ENCODE measurements around the gene NPR1.

Gene NPR1

GRCh38 chr1:153687346-153688125 is 9.0 kb downstream of the NPR1 start:
- H3K4me3 ChIP-seq (replicated peaks in 1 of 2; ENCODE audit: low read depth in 2 of 2, low read length in 2 of 2): no peak overlapping the region
- no peak for TF ChIP-seq CTCF (IDR thresholded peaks at IDR 0.05; ENCODE audit: low read depth, low read length)
- DNase-seq (ENCODE audit: low read depth in 2 of 2): no peak

- no peak overlapping the region for H3K4me3 ChIP-seq (replicated peaks in 1 of 2; ENCODE audit: low read depth in 2 of 2, low read length in 2 of 2)
- DNase-seq (ENCODE audit: low read depth in 2 of 2): no peak
- no peak for TF ChIP-seq CTCF (IDR thresholded peaks at IDR 0.05; ENCODE audit: low read depth, low read length)
Measured at GRCh38 chr1:153688276-153688675, 9.8 kb downstream of the NPR1 start.

DNA sequence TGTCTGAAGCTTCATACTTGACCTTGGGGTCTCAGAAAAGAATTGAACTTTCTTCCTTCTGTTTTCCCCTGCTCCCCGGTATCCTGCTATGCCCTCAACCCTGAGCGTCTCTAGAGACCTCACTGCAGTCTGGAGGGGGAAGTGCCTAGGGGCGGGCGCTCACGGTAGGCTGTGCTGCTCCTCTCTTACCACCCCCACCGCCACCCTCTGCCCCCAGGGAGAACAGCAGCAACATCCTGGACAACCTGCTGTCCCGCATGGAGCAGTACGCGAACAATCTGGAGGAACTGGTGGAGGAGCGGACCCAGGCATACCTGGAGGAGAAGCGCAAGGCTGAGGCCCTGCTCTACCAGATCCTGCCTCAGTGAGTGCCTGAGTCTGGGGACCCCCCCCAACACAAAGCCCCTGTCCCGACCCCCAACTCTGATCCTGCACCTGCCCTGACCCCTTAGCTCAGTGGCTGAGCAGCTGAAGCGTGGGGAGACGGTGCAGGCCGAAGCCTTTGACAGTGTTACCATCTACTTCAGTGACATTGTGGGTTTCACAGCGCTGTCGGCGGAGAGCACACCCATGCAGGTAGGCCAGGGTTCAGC is 10.3 kb downstream of the NPR1 start:
- no peak for DNase-seq (ENCODE audit: low read depth in 2 of 2)
- no peak overlapping the region for H3K4me3 ChIP-seq (replicated peaks in 1 of 2; ENCODE audit: low read depth in 2 of 2, low read length in 2 of 2)
- TF ChIP-seq CTCF (IDR thresholded peaks at IDR 0.05; ENCODE audit: low read depth, low read length): no peak

- no peak overlapping the region for H3K4me3 ChIP-seq (replicated peaks in 1 of 2; ENCODE audit: low read depth in 2 of 2, low read length in 2 of 2)
- DNase-seq (ENCODE audit: low read depth in 2 of 2): no peak
- no peak for TF ChIP-seq CTCF (IDR thresholded peaks at IDR 0.05; ENCODE audit: low read depth, low read length)
Measured at GRCh38 chr1:153693466-153693865, 15.0 kb downstream of the NPR1 start.

- H3K4me3 ChIP-seq (replicated peaks in 1 of 2; ENCODE audit: low read depth in 2 of 2, low read length in 2 of 2): no peak overlapping the region
- DNase-seq (ENCODE audit: low read depth in 2 of 2): no peak
- no peak for TF ChIP-seq CTCF (IDR thresholded peaks at IDR 0.05; ENCODE audit: low read depth, low read length)
Measured at GRCh38 chr1:153696741-153697140, 18.3 kb downstream of the NPR1 start.

- no peak overlapping the region for H3K4me3 ChIP-seq (replicated peaks in 1 of 2; ENCODE audit: low read depth in 2 of 2, low read length in 2 of 2)
- no peak for TF ChIP-seq CTCF (IDR thresholded peaks at IDR 0.05; ENCODE audit: low read depth, low read length)
- peak; percentile 76 to 95 for DNase-seq (ENCODE audit: low read depth in 2 of 2)
Measured at GRCh38 chr1:153697191-153698019, 18.9 kb downstream of the NPR1 start.

Measured in cardiac fibroblast (primary cell).